NB4 (cell line): ENCODE data around the gene KRT82.

Experiments
- MYC ChIP-seq: IDR thresholded peaks from 2 replicates; pipeline ENCODE4 v1.6.1; 2011; ENCODE audit warnings: low read depth, low read length
- POLR2A ChIP-seq: IDR thresholded peaks from 2 replicates; pipeline ENCODE4 v1.6.1; 2011; ENCODE audit warnings: mild to moderate bottlenecking; ENCODE audit not compliant: insufficient read length; ENCODE audit errors: extremely low read depth
- TF ChIP-seq, protein P1 (sequence below): IDR thresholded peaks from 2 replicates; pipeline ENCODE4 v1.6.1; 2011; ENCODE audit warnings: low read depth, low read length

DNA sequence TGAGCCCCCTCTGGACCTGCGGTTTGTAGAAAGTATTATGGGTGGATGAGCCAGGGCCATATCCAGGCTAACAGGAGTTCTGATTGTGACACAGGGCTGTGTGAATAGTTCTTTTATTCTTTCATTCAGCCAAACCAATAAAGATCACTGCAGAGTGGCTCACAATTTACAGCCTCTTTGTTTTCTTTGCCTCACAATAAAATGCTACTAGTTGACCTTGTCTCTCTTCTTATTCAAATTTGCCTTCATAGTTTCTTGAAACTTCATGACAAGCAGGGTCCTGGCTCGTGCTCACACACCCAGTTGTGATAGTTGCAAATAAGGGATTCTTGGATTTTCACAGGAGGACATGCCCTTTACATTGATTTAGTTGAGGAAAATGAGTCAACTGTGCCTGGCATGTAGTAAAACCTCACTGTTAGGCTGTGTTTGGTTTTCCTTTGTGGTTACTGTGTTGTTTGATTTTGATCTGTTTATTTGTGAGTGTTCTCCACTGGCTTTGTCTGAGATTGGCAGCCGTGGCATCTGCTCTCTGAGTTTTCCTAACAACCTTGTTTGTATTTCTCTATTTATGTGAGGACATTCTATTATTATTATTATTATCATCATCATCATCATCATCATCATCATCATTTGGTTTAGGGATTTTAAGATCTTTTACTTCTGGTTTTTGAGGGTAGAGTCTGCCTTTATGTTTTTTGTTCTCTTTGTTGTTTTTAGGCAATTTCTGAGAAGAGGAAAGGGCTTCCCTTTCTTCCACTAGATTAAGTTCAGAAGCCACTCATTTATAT lies 48.5 kb upstream of the KRT82 start:
- no peak for TF ChIP-seq MYC
- TF ChIP-seq POLR2A: no peak
- TF ChIP-seq, protein P1, sequence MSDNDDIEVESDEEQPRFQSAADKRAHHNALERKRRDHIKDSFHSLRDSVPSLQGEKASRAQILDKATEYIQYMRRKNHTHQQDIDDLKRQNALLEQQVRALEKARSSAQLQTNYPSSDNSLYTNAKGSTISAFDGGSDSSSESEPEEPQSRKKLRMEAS: no peak
